ENCODE data around the gene GRIK2.

Gene GRIK2

DNA sequence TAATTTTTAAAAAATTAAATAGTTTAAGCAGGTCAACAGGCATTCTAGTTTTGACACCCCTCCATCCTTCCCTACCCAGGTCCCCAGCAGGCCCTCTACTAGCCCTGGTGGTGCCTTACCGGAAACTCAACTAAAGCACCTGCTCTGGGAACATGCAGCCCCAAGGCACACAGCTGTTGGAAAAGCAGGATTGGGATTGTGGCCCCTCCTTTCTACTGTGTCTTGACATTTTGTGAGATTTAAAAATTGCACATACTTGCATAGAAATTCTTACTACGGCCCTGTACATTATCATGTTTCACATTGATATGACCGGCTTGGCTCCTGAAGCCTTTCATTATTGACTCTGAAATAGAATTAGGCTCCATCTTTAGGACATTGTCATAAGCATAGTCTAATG is 423.2 kb downstream of the GRIK2 start:
- no peak for DNase-seq

DNA sequence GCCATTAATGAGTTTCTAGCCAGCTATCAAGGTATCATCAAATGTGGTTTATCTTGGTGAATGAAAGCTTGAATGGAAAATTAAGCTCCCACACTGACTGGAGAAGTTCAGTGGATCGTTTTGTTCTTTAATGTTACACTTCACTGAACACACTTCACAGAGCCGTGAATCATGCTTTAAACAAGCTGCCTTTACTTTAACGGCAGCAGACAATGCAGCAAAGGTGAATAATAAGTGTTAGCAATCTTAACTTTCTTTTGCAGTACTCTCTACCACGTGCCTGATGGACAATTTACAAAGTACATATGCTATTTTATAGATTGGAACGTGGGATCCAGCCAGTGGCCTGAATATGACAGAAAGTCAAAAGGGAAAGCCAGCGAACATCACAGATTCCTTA is 424.5 kb downstream of the GRIK2 start:
- DNase-seq = no peak

- no peak for DNase-seq
Observed at GRCh38 chr6:101824551-101825345, 431.2 kb downstream of the GRIK2 start.

DNA sequence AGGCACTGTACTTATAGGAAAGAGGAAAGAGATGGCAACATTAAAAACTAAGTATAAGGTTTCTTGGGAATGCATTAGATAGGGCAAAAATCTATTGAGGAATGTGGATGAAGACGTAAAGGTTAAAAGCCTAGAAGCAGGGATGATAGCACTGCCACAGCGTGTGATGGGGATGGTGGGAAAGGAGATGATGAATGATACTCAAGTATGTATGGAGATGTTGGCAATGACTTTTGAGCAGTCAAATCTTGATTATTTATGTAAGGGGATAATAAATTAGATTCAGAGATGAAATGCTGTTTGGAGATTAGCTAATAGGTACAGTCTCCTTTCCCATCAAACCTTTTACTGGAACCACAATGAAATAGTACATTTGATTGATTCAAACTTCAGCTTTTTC is 432.8 kb downstream of the GRIK2 start:
- no peak for DNase-seq

- no peak for DNase-seq
Observed at GRCh38 chr6:101826678-101827077, 433.2 kb downstream of the GRIK2 start.

- DNase-seq = no peak
Observed at GRCh38 chr6:101830501-101831031, 437.1 kb downstream of the GRIK2 start.

DNA sequence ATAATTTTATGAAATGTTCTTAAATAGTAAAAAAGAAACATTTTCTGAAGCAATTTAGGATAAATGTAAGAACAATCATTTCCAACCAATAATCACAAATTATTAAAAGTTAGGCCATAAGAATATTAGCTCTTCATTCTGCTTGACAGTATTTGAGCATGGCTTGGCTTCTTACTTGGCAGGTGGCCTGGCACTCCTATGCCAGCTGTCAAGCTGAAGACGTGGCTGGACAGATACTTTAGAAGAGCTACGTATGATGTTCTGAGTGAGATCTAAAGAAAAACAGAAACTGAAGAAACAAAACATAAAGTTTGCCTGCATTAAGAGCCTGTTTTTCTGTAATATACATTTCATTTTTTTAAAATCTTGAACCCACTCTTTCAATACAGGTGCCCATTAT is 438.9 kb downstream of the GRIK2 start:
- DNase-seq = no peak

- no peak for DNase-seq
Observed at GRCh38 chr6:101840100-101840499, 446.6 kb downstream of the GRIK2 start.

DNA sequence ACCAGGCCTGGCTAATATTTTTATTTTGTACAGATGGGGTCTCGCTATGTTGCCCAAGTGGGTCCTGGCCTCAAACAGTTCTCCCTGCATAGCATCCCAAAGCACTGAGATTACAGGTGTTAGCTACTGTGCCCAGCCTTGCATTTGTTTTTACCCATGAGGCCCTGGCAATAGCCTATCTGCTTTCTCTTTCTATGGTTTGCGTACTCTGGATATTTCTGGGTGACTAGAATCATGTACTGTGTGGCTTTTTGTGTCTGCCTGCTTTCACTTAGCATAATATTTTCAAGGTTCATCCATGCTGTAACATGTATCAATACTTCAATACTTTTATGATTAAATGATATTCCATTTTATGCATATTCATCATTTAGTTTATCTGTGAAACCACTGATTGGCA is 451.7 kb downstream of the GRIK2 start:
- no peak for DNase-seq

- DNase-seq = no peak
Observed at GRCh38 chr6:101845621-101846020, 452.1 kb downstream of the GRIK2 start.

DNA sequence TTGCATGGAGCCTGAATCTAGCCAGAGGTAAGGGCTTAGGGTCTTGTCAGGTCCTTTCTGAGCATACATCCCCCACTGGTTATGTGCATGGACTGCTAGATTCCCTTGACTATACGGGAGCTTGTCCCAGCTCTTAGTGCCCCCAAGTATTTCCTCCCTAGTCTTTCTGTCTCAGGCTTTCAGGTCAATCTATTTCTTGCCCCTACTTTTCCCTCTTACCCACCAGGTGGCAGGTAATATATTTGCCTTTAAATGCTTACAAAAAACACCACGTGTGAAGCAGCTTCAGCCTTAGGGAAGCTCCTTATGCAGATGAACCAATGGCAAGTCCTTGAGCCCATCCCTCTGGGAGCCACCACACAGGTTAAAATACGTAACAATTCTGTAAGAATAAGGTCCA is 454.2 kb downstream of the GRIK2 start:
- DNase-seq = no peak

DNA sequence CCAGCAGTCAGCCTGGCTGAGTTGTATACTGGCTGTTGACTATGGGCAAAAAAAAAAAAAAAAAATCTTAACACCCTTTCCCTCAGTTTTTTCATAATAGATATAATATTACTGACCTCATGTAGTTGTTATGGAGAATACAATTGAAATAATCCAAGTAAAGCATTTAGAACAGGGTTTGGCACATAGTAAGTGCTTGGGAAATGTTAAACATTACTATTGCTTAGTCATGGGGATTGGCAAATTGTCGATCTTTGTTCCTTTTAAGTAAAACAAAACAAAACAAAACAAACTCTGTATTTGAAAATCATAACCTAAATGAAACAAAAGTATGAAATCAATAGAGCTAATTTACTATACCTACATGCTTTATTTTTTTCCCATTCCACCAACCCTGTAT is 458.4 kb downstream of the GRIK2 start:
- no peak for DNase-seq

GRCh38 chr6:101853231-101854085 is 459.9 kb downstream of the GRIK2 start:
- no peak for DNase-seq

DNA sequence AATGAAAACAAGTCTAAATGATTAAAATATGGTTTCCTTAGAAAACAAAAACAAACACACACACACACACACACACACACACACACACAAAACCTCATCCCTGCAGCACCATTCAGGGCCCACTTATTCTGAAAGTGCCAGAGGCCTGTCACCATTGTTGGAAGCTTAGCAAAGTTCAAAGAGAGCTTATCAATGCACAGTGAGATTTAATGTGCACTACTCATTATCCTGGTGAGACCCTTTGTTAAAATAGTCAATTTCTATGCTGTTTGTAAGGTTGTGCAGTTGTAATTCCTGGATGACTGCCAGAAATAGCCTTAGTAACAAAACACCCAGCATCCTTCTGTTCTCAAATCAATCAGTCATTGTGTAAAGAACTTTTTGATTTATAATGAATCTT is 482.9 kb downstream of the GRIK2 start:
- DNase-seq = no peak

DNA sequence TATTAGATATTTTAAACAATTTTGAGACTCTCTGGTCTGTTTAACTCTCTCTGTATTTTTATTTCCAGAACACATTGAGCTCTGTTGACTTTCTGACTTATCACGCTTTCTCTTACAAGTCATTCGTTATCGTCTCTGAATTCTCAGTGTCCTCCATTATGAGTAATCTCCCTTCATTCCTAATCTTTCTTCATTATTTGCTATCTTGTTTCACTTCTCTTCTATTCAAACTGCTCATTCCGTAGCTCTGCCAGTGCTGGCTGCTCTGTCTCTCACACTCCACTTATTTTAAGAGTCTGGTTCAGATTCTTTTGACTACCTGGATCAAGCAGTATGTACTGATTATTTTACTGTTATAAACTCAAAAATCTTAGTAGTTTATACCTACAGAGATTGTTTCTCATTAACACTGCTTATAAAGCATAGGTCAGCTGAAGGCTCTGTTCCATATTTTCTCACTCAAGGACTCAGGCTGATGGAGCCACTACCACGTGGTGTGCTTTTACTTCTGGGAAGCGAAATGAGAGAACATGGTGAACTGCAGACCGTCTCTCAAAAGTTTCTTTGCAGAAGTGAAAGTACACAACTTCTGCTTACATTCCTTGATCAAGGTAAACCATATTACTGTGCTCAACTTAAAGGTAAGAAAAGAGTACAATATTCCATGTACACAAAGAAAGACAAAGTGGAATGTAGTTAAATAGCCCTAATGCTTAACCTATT is 485.2 kb downstream of the GRIK2 start:
- DNase-seq = no peak

DNA sequence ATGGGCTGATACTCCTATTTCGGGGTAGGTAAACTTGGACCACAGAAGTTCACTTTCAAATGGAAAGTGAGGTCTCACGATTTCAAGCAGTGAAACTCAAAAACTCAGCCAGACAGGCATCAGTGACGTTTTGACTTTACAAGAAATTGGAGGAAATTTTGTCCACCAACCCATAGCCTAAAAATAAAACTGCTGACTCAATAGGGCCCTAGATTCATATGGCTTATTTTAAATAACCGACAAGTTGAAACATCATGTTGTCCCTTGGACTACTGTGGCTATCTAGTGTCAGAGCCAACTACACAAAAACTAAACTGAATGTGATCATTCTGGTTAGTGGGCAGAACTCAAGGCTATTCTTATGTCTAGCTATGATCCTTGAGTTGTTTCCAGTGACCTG is 486.3 kb downstream of the GRIK2 start:
- no peak for DNase-seq

DNA sequence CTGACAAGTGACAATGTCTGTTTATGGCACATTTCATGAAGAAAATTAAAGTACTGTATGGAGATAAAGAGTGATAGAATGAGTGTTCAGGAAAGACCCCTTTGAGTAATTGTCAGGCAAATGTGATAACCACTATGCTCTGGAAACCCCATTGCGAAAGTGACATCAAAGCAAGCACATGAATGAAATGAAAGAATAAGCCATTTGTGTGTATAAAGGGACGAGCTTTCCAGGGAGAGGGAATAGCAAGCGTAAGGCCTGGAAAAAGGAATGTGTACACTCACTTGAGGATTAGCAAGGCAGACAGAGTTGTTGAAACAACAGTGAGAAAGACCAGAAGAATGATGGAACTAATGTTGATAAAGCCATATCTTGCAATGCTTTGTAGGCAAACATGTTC is 490.0 kb downstream of the GRIK2 start:
- DNase-seq = no peak

- DNase-seq = no peak
Observed at GRCh38 chr6:101887532-101887931, 494.0 kb downstream of the GRIK2 start.

- DNase-seq = no peak
Observed at GRCh38 chr6:101907356-101908217, 514.1 kb downstream of the GRIK2 start.

GRCh38 chr6:101909366-101909765 is 515.9 kb downstream of the GRIK2 start:
- DNase-seq = no peak

GRCh38 chr6:101912311-101912710 is 518.8 kb downstream of the GRIK2 start:
- DNase-seq = no peak

GRCh38 chr6:101918471-101918870 is 525.0 kb downstream of the GRIK2 start:
- DNase-seq = no peak

Data from inflammatory macrophage treated with lipopolysaccharide for 4 hours (primary cell).